Fibroblast of lung (primary cell): Measurements from ENCODE around the gene ABHD16A. TPM values are rescaled to one million over a fixed set of nuclear protein-coding genes. Genes with fewer than 3 reads are reported as not detected.

Experiments used
- DNase-seq, 2 donors: peaks; one replicate each; pipeline versions ENCODE4 v3.0.0 to v3.0.0-alpha.2; 2010; ENCODE audit warnings: low read depth in 2 of 2
- H2AFZ ChIP-seq: 2 replicates; pipeline ENCODE4 v1.5.1; 2012; ENCODE audit warnings: low read length, control low read depth, inconsistent platforms
- H3K27ac ChIP-seq: 2 replicates; pipeline ENCODE4 v1.5.1; 2011; ENCODE audit warnings: low read length, control low read depth; ENCODE audit not compliant: insufficient read depth
- H3K27me3 ChIP-seq: 2 replicates; pipeline ENCODE4 v1.5.1; 2011; ENCODE audit warnings: mild to moderate bottlenecking, low read length; ENCODE audit not compliant: control insufficient read depth, insufficient read depth
- H3K36me3 ChIP-seq: 2 replicates; pipeline ENCODE4 v1.5.1; 2011; ENCODE audit warnings: low read length; ENCODE audit not compliant: control insufficient read depth, insufficient read depth
- H3K4me1 ChIP-seq: 2 replicates; pipeline ENCODE4 v1.5.1; 2011; ENCODE audit warnings: low read length; ENCODE audit not compliant: control insufficient read depth, insufficient read depth; ENCODE audit errors: extremely low read depth
- H3K4me2 ChIP-seq: 2 replicates; pipeline ENCODE4 v1.5.1; 2011; ENCODE audit warnings: low read length, control low read depth; ENCODE audit not compliant: insufficient read depth; ENCODE audit errors: extremely low read depth
- H3K4me3 ChIP-seq, 4 experiments: fragments of 200-600 bp in 1 of 4; sonication (generic) in 1 of 4; replicated peaks in 1 of 4; 2 replicates each; pipeline ENCODE4 v1.5.1; 2011 to 2016; ENCODE audit warnings: low read length in 4 of 4, low read depth in 3 of 4, mild to moderate bottlenecking in 3 of 4, control low read depth in 2 of 4, inconsistent platforms in 1 of 4, mixed read lengths in 1 of 4; ENCODE audit not compliant: insufficient read depth in 1 of 4; ENCODE audit errors: control extremely low read depth in 1 of 4
- H3K79me2 ChIP-seq: 2 replicates; pipeline ENCODE4 v1.5.1; 2012; ENCODE audit warnings: mild to moderate bottlenecking, low read length, inconsistent platforms; ENCODE audit not compliant: control insufficient read depth, insufficient read depth
- H3K9ac ChIP-seq: 2 replicates; pipeline ENCODE4 v1.5.1; 2011; ENCODE audit warnings: mild to moderate bottlenecking, low read length, control low read depth; ENCODE audit not compliant: insufficient read depth
- H3K9me3 ChIP-seq: 2 replicates; pipeline ENCODE4 v1.5.1; 2012; ENCODE audit warnings: low read depth, low read length; ENCODE audit not compliant: control insufficient read depth, insufficient read depth
- H4K20me1 ChIP-seq: 2 replicates; pipeline ENCODE4 v1.5.1; 2011; ENCODE audit warnings: low read length; ENCODE audit not compliant: control insufficient read depth, insufficient read depth; ENCODE audit errors: extremely low read depth
- CTCF ChIP-seq, 2 donors: IDR thresholded peaks in 1 of 2; conservative IDR thresholded peaks in 1 of 2; 1 replicate in 1 of 2; 2 replicates in 1 of 2; pipeline ENCODE4 v1.5.1; 2011 to 2012; ENCODE audit warnings: low read length in 2 of 2, control low read depth in 1 of 2, inconsistent platforms in 1 of 2, low read depth in 1 of 2, mild to moderate bottlenecking in 1 of 2
- EZH2 ChIP-seq: IDR thresholded peaks from 2 replicates; pipeline ENCODE4 v1.5.1; 2012; ENCODE audit warnings: low read length, control low read depth, mild to moderate bottlenecking; ENCODE audit errors: missing control alignments
- polyA plus RNA-seq, 2 donors: library from polyadenylated mRNA; depleted of rRNA in 1 of 2; stranded (reverse) in 1 of 2; unstranded in 1 of 2; fragments of >200 nt; gene quantifications; 2 replicates each; pipeline ENCODE4 v1.2.1, GENCODE V29; 2011 to 2012; ENCODE audit warnings: missing spikeins in 1 of 2
- total RNA-seq: library from RNA; depleted of rRNA; stranded (reverse); fragments of >200 nt; gene quantifications from 2 replicates; pipeline ENCODE4 v1.2.1, GENCODE V29; 2014

Gene ABHD16A
- total and polyA plus RNA-seq, 2 donors (not counting 1 experiment from before 2014, with no cell fraction given): 25.1 to 72.0 TPM

- no peak for TF ChIP-seq EZH2
- TF ChIP-seq CTCF (conservative IDR thresholded peaks at IDR 0.05 in 1 of 2, IDR thresholded peaks at IDR 0.05 in 1 of 2; ENCODE audit: low read depth in 1 of 2, low read length in 2 of 2): no peak
- H4K20me1 ChIP-seq: no peaks in the 10 kb centered on the region
- H3K9me3 ChIP-seq: no peaks in the 10 kb centered on the region
- H3K36me3 ChIP-seq: no peaks in the 10 kb centered on the region
- H3K9ac ChIP-seq: no peak overlapping the region
- H3K4me3 ChIP-seq: no peak overlapping the region
- no peak overlapping the region for H2AFZ ChIP-seq
- H3K79me2 ChIP-seq: no peaks in the 10 kb centered on the region
- H3K4me2 ChIP-seq: no peak overlapping the region
- no peak overlapping the region for H3K27ac ChIP-seq
- H3K4me1 ChIP-seq: no peaks in the 10 kb centered on the region
- H3K27me3 ChIP-seq: peaks cover 6% of the 10 kb centered on the region
- DNase-seq: no peak
Observed at GRCh38 chr6:31719001-31719400, 15.9 kb upstream of the ABHD16A start.

- Histone ChIP-seq H3K79me2 (no peaks in the 10 kb centered on the region), H3K4me1 (no peaks in the 10 kb centered on the region), H3K27ac (no peak overlapping the region), H3K36me3 (no peaks in the 10 kb centered on the region), H3K27me3 (peaks cover 10% of the 10 kb centered on the region), H4K20me1 (no peaks in the 10 kb centered on the region), H3K4me3 (no peak overlapping the region), H3K4me2 (no peak overlapping the region), H2AFZ (no peak overlapping the region), H3K9me3 (no peaks in the 10 kb centered on the region), H3K9ac (no peak overlapping the region)
- DNase-seq: no peak
- TF ChIP-seq CTCF (conservative IDR thresholded peaks at IDR 0.05 in 1 of 2, IDR thresholded peaks at IDR 0.05 in 1 of 2; ENCODE audit: low read depth in 1 of 2, low read length in 2 of 2): no peak
- no peak for TF ChIP-seq EZH2
Observed at GRCh38 chr6:31718265-31718664, 15.1 kb upstream of the ABHD16A start.

- Histone ChIP-seq H3K9me3 (no peaks in the 10 kb centered on the region), H3K9ac (no peak overlapping the region), H3K36me3 (no peaks in the 10 kb centered on the region), H3K27ac (no peak overlapping the region), H3K4me1 (no peaks in the 10 kb centered on the region), H4K20me1 (no peaks in the 10 kb centered on the region), H3K27me3 (peaks cover 11% of the 10 kb centered on the region), H3K4me3 (no peak overlapping the region), H3K79me2 (no peaks in the 10 kb centered on the region), H3K4me2 (no peak overlapping the region), H2AFZ (no peak overlapping the region)
- no peak for TF ChIP-seq EZH2
- TF ChIP-seq CTCF (conservative IDR thresholded peaks at IDR 0.05 in 1 of 2, IDR thresholded peaks at IDR 0.05 in 1 of 2; ENCODE audit: low read depth in 1 of 2, low read length in 2 of 2): no peak
- no peak for DNase-seq
Observed at GRCh38 chr6:31717499-31718222, 14.5 kb upstream of the ABHD16A start.
